NCI-H2196 treated with DMSO at 0.1 percent for 48 hours (cell line): ENCODE data around the gene PHB1.

Source experiments
- DNase-seq: peaks from one replicate; lab custom pipeline; 2025; ENCODE audit not compliant: unreplicated experiment; lab: John Stamatoyannopoulos, UW

The PHB1 gene

GRCh38 chr17:49356320-49356719 is 58.4 kb downstream of the PHB1 start:
- DNase-seq = no peak
